HUDEP-2 (cell line): ENCODE measurements around the gene HLA-DMA.

Experiments used
- DNase-seq, 76 experiments: peaks; one replicate each; lab custom pipeline; 2025; ENCODE audit not compliant: unreplicated experiment in 76 of 76; lab: John Stamatoyannopoulos, UW

The HLA-DMA gene

GRCh38 chr6:32975886-32976285 is 23.0 kb upstream of the HLA-DMA start:
- no peak for DNase-seq

GRCh38 chr6:32974541-32975308 is 21.8 kb upstream of the HLA-DMA start:
- DNase-seq: no peak

GRCh38 chr6:32974016-32974333 is 21.1 kb upstream of the HLA-DMA start:
- peak in 9 of 76 experiments; percentile 15 to 32 (median 22) for DNase-seq

GRCh38 chr6:32973144-32974015 is 20.5 kb upstream of the HLA-DMA start:
- peak in 21 of 76 experiments; percentile 20 to 61 (median 41) for DNase-seq

- DNase-seq: peak in 24 of 76 experiments; percentile 46 to 92 (median 66)
Measured at GRCh38 chr6:32972353-32973143, 19.7 kb upstream of the HLA-DMA start.

GRCh38 chr6:32971581-32972352 is 18.9 kb upstream of the HLA-DMA start:
- DNase-seq: peak; percentile 99 to 100 (median 100)

GRCh38 chr6:32971242-32971580 is 18.3 kb upstream of the HLA-DMA start:
- DNase-seq: no peak

- peak in 71 of 76 experiments; percentile 42 to 91 (median 81) for DNase-seq
Measured at GRCh38 chr6:32970413-32971241, 17.7 kb upstream of the HLA-DMA start.

GRCh38 chr6:32969685-32970412 is 17.0 kb upstream of the HLA-DMA start:
- DNase-seq: peak in 73 of 76 experiments; percentile 50 to 91 (median 82)

GRCh38 chr6:32968867-32969684 is 16.2 kb upstream of the HLA-DMA start:
- DNase-seq: peak in 68 of 76 experiments; percentile 23 to 95 (median 72)

GRCh38 chr6:32968093-32968866 is 15.4 kb upstream of the HLA-DMA start, which contains the start of gene BRD2:
Gene BRD2, plus strand, starts transcription at chr6:32968594. Its CDS starts 4,305 bp downstream, at chr6:32972899.
- peak in 75 of 76 experiments; percentile 80 to 99 (median 97) for DNase-seq

- DNase-seq: peak in 52 of 76 experiments; percentile 29 to 85 (median 56)
Measured at GRCh38 chr6:32967151-32968091, 14.5 kb upstream of the HLA-DMA start.

- DNase-seq: no peak
Measured at GRCh38 chr6:32964776-32965175, 11.9 kb upstream of the HLA-DMA start.

GRCh38 chr6:32963866-32964265 is 11.0 kb upstream of the HLA-DMA start:
- DNase-seq: no peak

- no peak for DNase-seq
Measured at GRCh38 chr6:32962213-32962826, 9.4 kb upstream of the HLA-DMA start.
